GM12874 (cell line): Measurements from ENCODE around the gene ZNF740.

Source experiments
- TF ChIP-seq, protein P1 (sequence below): IDR thresholded peaks from 2 replicates; pipeline ENCODE4 v1.5.1; 2011; ENCODE audit warnings: low read depth, mild to moderate bottlenecking, control low read depth, low read length, moderate library complexity; ENCODE audit not compliant: insufficient read depth

Gene ZNF740

DNA sequence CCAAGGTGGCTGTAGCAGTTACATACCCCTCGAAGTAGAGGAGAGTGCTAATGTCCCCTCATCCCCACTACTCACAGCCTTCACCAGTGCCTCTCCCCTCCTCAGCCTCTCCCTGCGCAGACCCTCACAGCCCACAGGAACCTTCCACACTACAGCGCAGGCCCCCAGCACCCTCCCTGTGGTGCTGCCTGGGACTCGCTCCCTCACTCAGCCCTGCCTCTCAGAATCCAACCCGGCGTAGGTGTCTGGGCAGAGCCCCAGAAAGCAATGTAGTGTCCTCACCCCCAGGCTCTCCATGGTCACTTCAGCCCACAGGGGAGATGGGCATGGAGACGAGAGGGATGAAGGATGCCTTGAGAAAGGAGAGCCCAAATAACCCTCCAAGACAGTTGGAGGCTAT lies 10.9 kb upstream of the ZNF740 start:
- TF ChIP-seq, protein P1, sequence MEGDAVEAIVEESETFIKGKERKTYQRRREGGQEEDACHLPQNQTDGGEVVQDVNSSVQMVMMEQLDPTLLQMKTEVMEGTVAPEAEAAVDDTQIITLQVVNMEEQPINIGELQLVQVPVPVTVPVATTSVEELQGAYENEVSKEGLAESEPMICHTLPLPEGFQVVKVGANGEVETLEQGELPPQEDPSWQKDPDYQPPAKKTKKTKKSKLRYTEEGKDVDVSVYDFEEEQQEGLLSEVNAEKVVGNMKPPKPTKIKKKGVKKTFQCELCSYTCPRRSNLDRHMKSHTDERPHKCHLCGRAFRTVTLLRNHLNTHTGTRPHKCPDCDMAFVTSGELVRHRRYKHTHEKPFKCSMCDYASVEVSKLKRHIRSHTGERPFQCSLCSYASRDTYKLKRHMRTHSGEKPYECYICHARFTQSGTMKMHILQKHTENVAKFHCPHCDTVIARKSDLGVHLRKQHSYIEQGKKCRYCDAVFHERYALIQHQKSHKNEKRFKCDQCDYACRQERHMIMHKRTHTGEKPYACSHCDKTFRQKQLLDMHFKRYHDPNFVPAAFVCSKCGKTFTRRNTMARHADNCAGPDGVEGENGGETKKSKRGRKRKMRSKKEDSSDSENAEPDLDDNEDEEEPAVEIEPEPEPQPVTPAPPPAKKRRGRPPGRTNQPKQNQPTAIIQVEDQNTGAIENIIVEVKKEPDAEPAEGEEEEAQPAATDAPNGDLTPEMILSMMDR: no peak

DNA sequence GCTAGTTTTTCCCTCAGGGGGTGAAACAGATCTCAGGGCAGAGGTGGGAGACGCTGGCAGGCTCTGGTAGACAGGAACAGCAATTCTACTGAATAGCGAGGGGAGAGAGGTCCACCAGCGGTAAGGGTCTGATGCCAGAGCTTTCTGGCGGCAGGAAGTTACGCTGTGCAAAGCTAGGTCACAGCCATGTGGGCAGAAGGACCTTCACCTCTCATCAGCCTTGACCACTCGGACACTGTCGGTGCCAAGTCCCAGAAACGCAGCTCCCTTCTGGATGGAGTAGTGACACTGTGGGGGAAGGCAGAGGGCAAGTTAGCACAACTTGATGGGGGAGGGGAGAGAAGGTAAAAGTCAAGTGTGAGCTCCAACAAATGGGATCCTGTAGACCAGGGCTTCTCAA lies 10.3 kb upstream of the ZNF740 start:
- TF ChIP-seq, protein P1: no peak

DNA sequence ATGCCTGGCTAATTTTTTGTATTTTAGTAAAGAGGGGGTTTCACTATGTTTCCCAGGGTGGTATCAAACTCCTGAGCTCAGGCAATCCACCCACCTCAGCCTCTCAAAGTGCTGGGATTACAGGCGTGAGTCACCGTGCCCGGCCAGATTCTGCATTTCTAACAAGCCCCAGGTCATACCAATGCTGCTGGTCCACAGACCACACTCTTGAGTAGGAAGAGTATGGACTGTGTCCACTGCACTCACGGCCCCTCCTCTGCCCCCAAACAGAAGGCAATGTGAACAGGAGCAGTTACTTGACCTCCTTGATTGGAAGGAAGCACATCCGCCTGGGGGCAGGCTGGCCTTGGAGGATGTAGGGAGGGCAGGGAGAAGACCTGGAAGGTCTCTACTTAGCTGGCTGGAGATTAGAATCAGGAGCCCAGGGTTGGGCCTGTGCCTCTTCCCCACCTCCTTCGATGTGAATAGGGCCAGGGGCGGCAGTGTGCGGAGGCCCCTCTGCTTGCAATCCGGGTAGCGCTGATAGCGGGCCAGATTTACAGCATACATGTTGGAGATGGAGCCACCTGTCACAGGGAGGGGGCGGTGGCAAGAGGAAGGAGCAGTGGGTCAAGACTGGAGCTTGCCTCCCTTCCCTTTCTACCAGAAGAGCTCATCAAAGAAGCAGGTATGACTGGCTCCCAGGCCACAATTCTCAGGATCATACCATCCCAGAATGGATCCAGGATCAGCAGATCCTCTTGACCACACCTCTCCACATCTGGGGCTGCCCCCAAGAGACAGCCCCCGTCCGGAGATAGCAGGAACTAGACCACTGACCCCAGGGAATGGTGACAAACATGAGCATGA lies 9.4 kb upstream of the ZNF740 start:
- TF ChIP-seq, protein P1: no peak

DNA sequence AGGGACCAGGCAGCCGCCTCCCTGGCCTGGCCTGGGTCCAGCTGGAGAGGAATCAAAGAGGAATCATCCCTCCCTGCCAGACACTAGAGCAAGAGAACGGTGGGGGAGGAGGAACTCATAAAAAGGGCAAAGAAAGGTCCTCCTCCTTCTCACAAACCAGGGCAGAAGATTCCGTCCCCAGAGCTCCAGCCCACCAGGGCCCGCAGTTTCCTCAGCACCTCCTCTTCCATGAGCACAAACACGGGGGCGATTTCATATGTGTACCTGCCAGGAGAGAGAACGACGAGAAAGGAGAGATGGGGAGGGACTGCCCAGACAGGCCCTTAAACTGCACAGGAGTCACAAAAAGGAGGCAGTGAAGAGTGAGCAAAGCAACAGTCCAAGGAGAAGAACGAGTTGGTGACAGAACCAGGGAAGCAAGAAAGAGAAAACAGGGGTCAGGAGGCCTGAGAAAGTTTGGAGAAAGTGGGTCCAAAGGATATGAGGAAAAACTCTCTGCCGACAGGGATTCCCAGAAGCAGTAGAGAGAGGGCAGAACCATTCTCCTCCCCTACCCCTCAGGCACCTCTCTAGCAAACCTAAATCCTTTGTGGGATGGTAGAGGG lies 8.7 kb upstream of the ZNF740 start:
- TF ChIP-seq, protein P1: no peak

DNA sequence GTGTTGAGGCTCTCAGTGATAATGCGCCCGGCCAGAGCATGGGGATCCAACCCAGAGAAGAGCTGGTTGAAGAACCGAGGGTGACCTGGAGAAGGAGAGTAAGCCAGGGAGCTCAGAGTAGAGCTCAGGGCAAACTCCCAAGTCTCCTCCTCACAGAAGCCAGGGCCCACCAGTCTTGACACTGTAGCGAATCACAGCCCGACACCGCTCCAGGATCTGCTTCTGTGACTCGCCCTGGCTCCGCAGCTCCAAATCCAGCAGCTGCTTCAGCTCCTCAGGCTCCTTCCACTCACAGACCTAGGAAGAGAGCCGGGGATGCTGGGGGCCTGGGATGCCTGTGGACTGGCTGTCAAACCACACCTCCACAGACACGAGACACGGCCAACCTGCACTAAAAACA lies 8.2 kb upstream of the ZNF740 start:
- TF ChIP-seq, protein P1: no peak

DNA sequence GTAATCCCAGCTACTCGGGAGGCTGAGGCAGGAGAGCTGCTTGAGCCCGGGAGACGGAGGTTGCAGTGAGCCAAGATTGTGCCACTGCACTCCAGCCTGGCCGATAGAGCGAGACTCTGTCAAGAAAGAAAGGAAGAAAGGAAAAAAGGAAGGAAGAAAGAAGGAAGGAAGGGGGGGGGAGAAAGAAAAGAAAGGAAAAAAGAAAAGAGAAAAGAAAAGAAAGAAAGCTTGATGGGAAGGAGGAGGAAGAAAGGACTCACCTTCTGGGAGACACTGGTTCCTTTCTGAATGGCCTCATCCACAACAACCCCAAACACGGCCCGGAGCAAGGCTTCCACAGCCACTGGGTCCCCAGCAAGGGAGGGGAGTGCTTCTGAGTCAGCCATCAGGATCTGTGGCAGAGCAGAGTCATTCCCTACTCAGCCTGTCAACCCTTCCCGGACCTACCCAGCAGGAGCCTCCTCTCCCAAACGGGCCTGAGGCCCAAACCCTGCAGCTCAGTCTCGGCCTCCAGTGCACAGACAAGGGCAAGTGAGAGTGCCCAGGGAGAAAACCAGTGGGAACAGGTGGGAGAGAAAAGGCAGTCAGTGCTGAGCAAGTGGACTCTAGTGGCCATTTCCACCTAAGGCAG lies 7.3 kb upstream of the ZNF740 start:
- TF ChIP-seq, protein P1: no peak

DNA sequence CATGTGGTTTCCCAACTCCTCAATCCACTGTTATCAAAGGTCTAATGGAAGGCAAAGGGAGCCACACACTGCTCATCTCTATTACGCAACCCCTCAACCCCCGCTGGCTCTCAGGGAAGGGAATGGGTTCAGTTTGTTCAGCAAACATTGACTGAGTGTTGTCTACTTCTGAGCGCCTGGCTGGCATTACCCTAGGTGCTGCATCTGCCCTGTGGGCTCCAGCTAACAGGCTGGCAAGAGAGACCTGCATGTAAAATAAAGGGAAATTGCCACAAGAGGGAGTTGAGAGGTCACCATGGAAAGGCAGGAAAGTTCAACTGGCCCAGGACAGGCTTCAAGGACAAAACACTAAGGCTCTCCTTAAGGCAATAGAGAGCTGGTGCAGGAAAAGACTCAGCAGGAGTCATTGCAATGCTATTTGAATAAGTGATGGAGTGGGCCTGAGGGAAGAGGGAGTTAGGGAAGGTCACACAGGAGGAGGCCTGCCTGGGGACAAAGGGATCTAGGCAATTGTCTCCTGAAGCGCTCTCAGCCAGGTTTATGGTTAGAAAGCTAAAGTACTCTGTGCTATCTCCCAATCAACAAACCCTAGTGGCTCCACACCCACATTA lies 5.5 kb upstream of the ZNF740 start:
- TF ChIP-seq, protein P1: no peak
